Measurements from ENCODE around the gene RPLP2.

RPLP2 gene

GRCh38 chr11:792873-793272, 16.9 kb upstream of the RPLP2 start:
- no peak for DNase-seq

- no peak for DNase-seq
Measured at GRCh38 chr11:793556-793955, 16.2 kb upstream of the RPLP2 start.

GRCh38 chr11:794013-794765, 15.6 kb upstream of the RPLP2 start:
- no peak for DNase-seq

GRCh38 chr11:794766-795633, 14.8 kb upstream of the RPLP2 start:
- peak; percentile 54 for DNase-seq

GRCh38 chr11:795634-796564, 13.9 kb upstream of the RPLP2 start:
- DNase-seq: peak; percentile 87

- peak; percentile 46 for DNase-seq
Measured at GRCh38 chr11:796565-797295, 13.0 kb upstream of the RPLP2 start.

- DNase-seq: peak; percentile 79
Measured at GRCh38 chr11:797296-798092, 12.3 kb upstream of the RPLP2 start.

- DNase-seq: peak; percentile 87
Measured at GRCh38 chr11:798093-798713, 11.6 kb upstream of the RPLP2 start, which contains the start of gene SLC25A22. Gene SLC25A22 (minus strand): TSS chr11:798281. CDS start chr11:795006, 3,275 bp downstream.

- no peak for DNase-seq
Measured at GRCh38 chr11:799641-800316, 10.0 kb upstream of the RPLP2 start.

GRCh38 chr11:800473-800872, 9.3 kb upstream of the RPLP2 start:
- no peak for DNase-seq

GRCh38 chr11:801097-801780, 8.5 kb upstream of the RPLP2 start:
- DNase-seq: no peak

- no peak for DNase-seq
Measured at GRCh38 chr11:802018-802617, 7.6 kb upstream of the RPLP2 start.

GRCh38 chr11:802693-803466, 6.9 kb upstream of the RPLP2 start:
- no peak for DNase-seq

- DNase-seq: no peak
Measured at GRCh38 chr11:803467-803742, 6.4 kb upstream of the RPLP2 start.

- DNase-seq: no peak
Measured at GRCh38 chr11:803770-804598, 5.8 kb upstream of the RPLP2 start.

- no peak for DNase-seq
Measured at GRCh38 chr11:804599-804964, 5.2 kb upstream of the RPLP2 start.

- peak; percentile 45 for DNase-seq
Measured at GRCh38 chr11:808427-809286, 1.1 kb upstream of the RPLP2 start.

Measured in RPMI8226 (cell line).